B cell (primary cell): ENCODE results near the gene CEL. TPM values are rescaled to one million over a fixed set of nuclear protein-coding genes. Genes with fewer than 3 reads are reported as not detected.

Experiments used
- ATAC-seq: fragments of 200-7000 bp; cut with Tn5 transposase; one replicate; pipeline ENCODE4 v1.10.0; 2021; ENCODE audit warnings: low read depth, mild to moderate bottlenecking, moderate number of reproducible peaks, moderate library complexity
- CTCF ChIA-PET: fragments of 350-600 bp; sonication (Branson Sonifier 250); formaldehyde crosslinking; loops from one replicate; lab custom pipeline; 2021; ENCODE audit warnings: antibody characterized with exemption, inconsistent platforms; lab: Charles Lee
- POLR2A ChIA-PET: fragments of 350-600 bp; sonication (Branson Sonifier 250); formaldehyde crosslinking; loops from one replicate; lab custom pipeline; 2021; ENCODE audit warnings: antibody characterized with exemption; lab: Charles Lee
- DNase-seq: peaks from one replicate; pipeline ENCODE4 v3.0.0; 2013
- H2AFZ ChIP-seq: 2 replicates; pipeline ENCODE4 v1.6.1; 2012; ENCODE audit warnings: mild to moderate bottlenecking, low read depth, low read length; ENCODE audit not compliant: insufficient read depth, poor library complexity, severe bottlenecking
- H3K27ac ChIP-seq, 2 donors: 1 replicate in 1 of 2; 2 replicates in 1 of 2; pipeline ENCODE4 v1.5.1; 2012 to 2013; ENCODE audit warnings: low read length in 2 of 2, mild to moderate bottlenecking in 2 of 2, moderate library complexity in 1 of 2
- H3K27me3 ChIP-seq, 4 experiments: fragments of 200-600 bp in 1 of 4; sonication (generic) in 1 of 4; replicated peaks in 1 of 4; 1 replicate in 2 of 4; 2 replicates in 2 of 4; pipeline versions ENCODE4 v1.6.1 to v1.7.0; 2013 to 2016; ENCODE audit warnings: low read length in 3 of 4, mild to moderate bottlenecking in 2 of 4, mixed read lengths in 1 of 4, moderate library complexity in 1 of 4; ENCODE audit not compliant: insufficient read depth in 4 of 4, control insufficient read depth in 3 of 4; ENCODE audit errors: control extremely low read depth in 1 of 4
- H3K36me3 ChIP-seq, 2 experiments: replicated peaks in 1 of 2; 1 replicate in 1 of 2; 2 replicates in 1 of 2; pipeline versions ENCODE4 v1.6.1 to v1.7.1; 2013; ENCODE audit warnings: low read length in 1 of 2; ENCODE audit not compliant: insufficient read depth in 2 of 2, control insufficient read depth in 1 of 2; ENCODE audit errors: control extremely low read depth in 1 of 2, extremely low read depth in 1 of 2
- H3K4me1 ChIP-seq, 2 donors: fragments of 200-600 bp in 1 of 2; sonication (generic) in 1 of 2; 1 replicate in 1 of 2; 2 replicates in 1 of 2; pipeline versions ENCODE4 v1.5.1 to v1.6.1; 2013 to 2017; ENCODE audit warnings: low read length in 2 of 2; ENCODE audit not compliant: control insufficient read depth in 2 of 2, insufficient read depth in 2 of 2
- H3K4me2 ChIP-seq: replicated peaks from 2 replicates; pipeline ENCODE3; 2012; ENCODE audit warnings: mild to moderate bottlenecking, low read depth, low read length; ENCODE audit not compliant: poor library complexity, severe bottlenecking
- H3K4me3 ChIP-seq, 5 experiments: fragments of 200-600 bp in 1 of 5; sonication (generic) in 1 of 5; 1 replicate in 3 of 5; 2 replicates in 2 of 5; pipeline versions ENCODE4 v1.5.1 to v1.7.0; 2011 to 2016; ENCODE audit warnings: low read length in 4 of 5, mild to moderate bottlenecking in 4 of 5, low read depth in 2 of 5, control low read depth in 1 of 5, moderate library complexity in 1 of 5; ENCODE audit not compliant: insufficient read depth in 1 of 5; ENCODE audit errors: control extremely low read depth in 1 of 5, extremely low read depth in 1 of 5
- H3K79me2 ChIP-seq: fragments of 200-600 bp; sonication (generic); one replicate; pipeline ENCODE4 v1.6.0; 2016; ENCODE audit warnings: low read length; ENCODE audit not compliant: control insufficient read depth, insufficient read depth
- H3K9ac ChIP-seq: fragments of 200-600 bp; sonication (generic); 2 replicates; pipeline ENCODE4 v1.6.1; 2017; ENCODE audit warnings: mild to moderate bottlenecking, low read length, moderate library complexity
- H3K9me3 ChIP-seq, 3 donors: one replicate each; pipeline versions ENCODE4 v1.6.1 to v1.7.1; 2013; ENCODE audit warnings: low read length in 2 of 3; ENCODE audit not compliant: control insufficient read depth in 2 of 3, insufficient read depth in 1 of 3; ENCODE audit errors: control extremely low read depth in 1 of 3
- H4K20me1 ChIP-seq: 2 replicates; pipeline ENCODE4 v1.6.0; 2012; ENCODE audit warnings: mild to moderate bottlenecking, low read length; ENCODE audit not compliant: insufficient read depth, control insufficient read depth, poor library complexity, severe bottlenecking
- H3K27ac Mint-ChIP-seq: one replicate; pipeline ENCODE4 v1.8.0; 2021; ENCODE audit warnings: mixed read lengths
- H3K27me3 Mint-ChIP-seq: one replicate; pipeline ENCODE4 v1.8.0; 2021; ENCODE audit warnings: mixed read lengths
- H3K4me1 Mint-ChIP-seq: one replicate; pipeline ENCODE4 v1.8.0; 2021; ENCODE audit warnings: mixed read lengths
- H3K4me3 Mint-ChIP-seq: one replicate; pipeline ENCODE4 v1.8.0; 2021; ENCODE audit warnings: mixed read lengths
- H3K9me3 Mint-ChIP-seq: one replicate; pipeline ENCODE4 v1.8.0; 2022; ENCODE audit warnings: mixed read lengths; ENCODE audit not compliant: insufficient read depth
- EZH2 ChIP-seq: IDR thresholded peaks from 2 replicates; pipeline ENCODE4 v1.6.1; 2012; ENCODE audit warnings: borderline replicate concordance, low read depth, mild to moderate bottlenecking, moderate library complexity, low read length; ENCODE audit not compliant: insufficient read depth, poor library complexity, severe bottlenecking
- WGBS: methylation state at CpG from one replicate; pipeline ENCODE4 v1.1.5; 2013; ENCODE audit warnings: missing lambda C conversion rate; ENCODE audit not compliant: insufficient coverage; 5-methylcytosine and 5-hydroxymethylcytosine counted together
- intact Hi-C: fragments of 100-400 bp; cut with micrococcal nuclease; formaldehyde crosslinking; loops from one replicate; pipeline ENCODE4 v1.10.0; 2022
- polyA plus RNA-seq: library from polyadenylated mRNA; depleted of rRNA; stranded (reverse); fragments of >200 nt; gene quantifications from 2 replicates; pipeline ENCODE4 v1.2.3, GENCODE V29; 2012
- total RNA-seq, 2 donors: library from RNA; stranded (reverse); fragments of 120-200 nt in 1 of 2; gene quantifications; 1 replicate in 1 of 2; 2 replicates in 1 of 2; pipeline versions ENCODE4 v1.2.3 to v1.2.4, GENCODE V29; 2013 to 2022
- TF ChIP-seq, protein P1 (sequence below): fragments of 200-600 bp; IDR thresholded peaks from one replicate; pipeline ENCODE4 v1.8.0; 2022; ENCODE audit warnings: antibody characterized with exemption, mild to moderate bottlenecking

CEL gene
- total and polyA plus RNA-seq, 2 donors (not counting 1 experiment from before 2014, with no cell fraction given): 0.51 to 0.57 TPM

DNA sequence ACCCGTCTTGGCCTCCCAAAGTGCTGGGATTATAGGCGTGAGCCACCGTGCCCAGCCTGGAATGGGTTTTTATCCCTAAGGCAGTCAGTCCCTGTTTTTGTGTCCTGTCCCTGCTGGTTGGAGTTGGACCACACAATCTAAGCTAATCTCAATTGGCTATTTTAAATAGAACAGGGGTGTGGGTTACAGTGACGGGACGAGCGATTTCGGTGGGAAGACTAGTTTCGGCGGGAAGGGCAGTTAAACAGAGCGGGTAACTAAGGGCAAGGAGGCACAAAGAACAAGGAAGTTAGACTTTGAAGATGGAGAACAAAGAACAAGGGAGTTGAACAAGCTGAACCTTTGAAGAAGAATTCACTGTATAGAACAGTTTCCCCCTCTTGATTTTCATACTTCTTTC is 29.6 kb upstream of the CEL start:
- ChIA-PET POLR2A (no interaction called here), CTCF (interaction anchor here (0.5 to 4.3 kb wide), 5 partner anchors 10 to 357 kb away, joined by 3 to 53 read pairs (median 5); no protein-coding TSS in a partner anchor)
- Mint-ChIP-seq H3K27me3 (no peaks in the 10 kb centered on the region), H3K9me3 (no peaks in the 10 kb centered on the region), H3K27ac (peak overlapping the region; percentile 69), H3K4me1 (peaks cover 46% of the 10 kb centered on the region), H3K4me3 (peak overlapping the region; percentile 97)
- no peaks in the 10 kb centered on the region for H3K27me3 ChIP-seq
- H3K27ac ChIP-seq: no peak overlapping the region
- H3K4me2 ChIP-seq: peak overlapping the region; percentile 89
- H3K9ac ChIP-seq: no peak overlapping the region
- intact Hi-C loops: loop anchor here (5.0 kb wide), 1 partner anchor 385 kb away; the partner anchor contains the start of gene REXO4
- peaks cover 20 to 24% of the 10 kb centered on the region in 2 donors for H3K4me1 ChIP-seq
- TF ChIP-seq EZH2: no peak
- TF ChIP-seq, protein P1, sequence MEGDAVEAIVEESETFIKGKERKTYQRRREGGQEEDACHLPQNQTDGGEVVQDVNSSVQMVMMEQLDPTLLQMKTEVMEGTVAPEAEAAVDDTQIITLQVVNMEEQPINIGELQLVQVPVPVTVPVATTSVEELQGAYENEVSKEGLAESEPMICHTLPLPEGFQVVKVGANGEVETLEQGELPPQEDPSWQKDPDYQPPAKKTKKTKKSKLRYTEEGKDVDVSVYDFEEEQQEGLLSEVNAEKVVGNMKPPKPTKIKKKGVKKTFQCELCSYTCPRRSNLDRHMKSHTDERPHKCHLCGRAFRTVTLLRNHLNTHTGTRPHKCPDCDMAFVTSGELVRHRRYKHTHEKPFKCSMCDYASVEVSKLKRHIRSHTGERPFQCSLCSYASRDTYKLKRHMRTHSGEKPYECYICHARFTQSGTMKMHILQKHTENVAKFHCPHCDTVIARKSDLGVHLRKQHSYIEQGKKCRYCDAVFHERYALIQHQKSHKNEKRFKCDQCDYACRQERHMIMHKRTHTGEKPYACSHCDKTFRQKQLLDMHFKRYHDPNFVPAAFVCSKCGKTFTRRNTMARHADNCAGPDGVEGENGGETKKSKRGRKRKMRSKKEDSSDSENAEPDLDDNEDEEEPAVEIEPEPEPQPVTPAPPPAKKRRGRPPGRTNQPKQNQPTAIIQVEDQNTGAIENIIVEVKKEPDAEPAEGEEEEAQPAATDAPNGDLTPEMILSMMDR: no peak
- WGBS: 100% methylated on average over 2 of the region's 10 CpGs
- ATAC-seq (no peak), DNase-seq (no peak)
- no peak overlapping the region for H2AFZ ChIP-seq
- peaks cover 27% of the 10 kb centered on the region for H4K20me1 ChIP-seq
- peaks cover 77% of the 10 kb centered on the region for H3K79me2 ChIP-seq
- H3K4me3 ChIP-seq: no peak overlapping the region
- H3K36me3 ChIP-seq: peaks cover 0 to 7% of the 10 kb centered on the region in 2 experiments
- no peaks in the 10 kb centered on the region for H3K9me3 ChIP-seq

DNA sequence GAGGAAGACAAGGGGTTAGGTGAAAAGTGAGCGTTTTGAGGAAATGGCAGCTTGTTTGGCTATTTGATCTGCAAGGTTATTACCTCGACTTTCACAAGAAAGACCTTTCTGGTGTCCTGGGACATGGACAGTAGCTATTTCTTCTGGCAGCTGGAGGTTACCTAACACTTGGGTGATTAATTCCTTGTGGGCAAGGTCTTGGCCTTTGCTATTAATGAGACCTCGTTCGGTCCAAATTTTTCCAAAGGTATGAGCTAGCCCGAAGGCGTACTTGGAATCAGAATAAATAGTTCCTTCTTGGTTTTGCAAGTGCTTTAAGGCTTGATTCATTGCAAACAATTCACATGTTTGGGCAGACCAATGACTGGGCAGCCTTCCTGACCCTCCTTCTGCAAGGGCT is 26.1 kb upstream of the CEL start:
- Histone ChIP-seq H3K27ac (no peak overlapping the region), H3K9me3 (no peaks in the 10 kb centered on the region), H3K4me3 (no peak overlapping the region), H4K20me1 (peaks cover 53% of the 10 kb centered on the region), H2AFZ (no peak overlapping the region), H3K9ac (no peak overlapping the region), H3K36me3 (peaks cover 0 to 7% of the 10 kb centered on the region in 2 experiments), H3K4me2 (no peak overlapping the region), H3K79me2 (peaks cover 93% of the 10 kb centered on the region), H3K4me1 (peaks cover 12 to 13% of the 10 kb centered on the region in 2 donors), H3K27me3 (no peaks in the 10 kb centered on the region)
- peaks cover 31% of the 10 kb centered on the region for H3K4me1 Mint-ChIP-seq
- intact Hi-C loops: no loop called here
- no peaks in the 10 kb centered on the region for H3K9me3 Mint-ChIP-seq
- CTCF ChIA-PET: interaction anchor here (0.8 to 1.4 kb wide), 4 partner anchors 14 to 145 kb away, joined by 3 to 4 read pairs (median 3); no protein-coding TSS in a partner anchor
- DNase-seq (no peak), ATAC-seq (no peak)
- POLR2A ChIA-PET: no interaction called here
- H3K27me3 Mint-ChIP-seq: no peaks in the 10 kb centered on the region
- 79% methylated on average over 6 of the region's 6 CpGs for WGBS
- no peak overlapping the region for H3K27ac Mint-ChIP-seq
- TF ChIP-seq, protein P1: no peak
- TF ChIP-seq EZH2: no peak
- no peak overlapping the region for H3K4me3 Mint-ChIP-seq
